SK-N-SH treated with all-trans-retinoic acid at 6 μM for 48 hours (cell line): ENCODE measurements around the gene PALLD.

ENCODE experiments used
- ATAC-seq: fragments of 200-7000 bp; cut with Tn5 transposase; 3 replicates; pipeline ENCODE4 v1.9.1; 2020; ENCODE audit warnings: mild to moderate bottlenecking, moderate library complexity
- ARNTL ChIP-seq: fragments of 450-650 bp; formaldehyde crosslinking; IDR thresholded peaks from 2 replicates; pipeline ENCODE4 v1.5.0; 2020; ENCODE audit warnings: low read depth, mild to moderate bottlenecking, moderate library complexity, borderline replicate concordance
- BACH2 ChIP-seq: fragments of 250-450 bp; sonication (Bioruptor Pico); IDR thresholded peaks from 2 replicates; pipeline ENCODE4 v1.9.0; 2021; ENCODE audit warnings: mild to moderate bottlenecking, borderline replicate concordance
- ESRRG ChIP-seq: fragments of 250-450 bp; sonication (Bioruptor Pico); IDR thresholded peaks from 2 replicates; pipeline ENCODE4 v1.6.1; 2021; ENCODE audit warnings: mild to moderate bottlenecking
- GLIS3 ChIP-seq: fragments of 250-450 bp; sonication (Bioruptor Pico); IDR thresholded peaks from 2 replicates; pipeline ENCODE4 v1.5.0; 2020; ENCODE audit warnings: mild to moderate bottlenecking, moderate library complexity
- ISL1 ChIP-seq: fragments of 250-450 bp; sonication (Bioruptor Pico); IDR thresholded peaks from 2 replicates; pipeline ENCODE4 v2.1.2; 2022; ENCODE audit warnings: mild to moderate bottlenecking, moderate library complexity
- PPARA ChIP-seq: fragments of 250-450 bp; sonication (Bioruptor Pico); IDR thresholded peaks from 2 replicates; pipeline ENCODE4 v1.5.0; 2020; ENCODE audit warnings: mild to moderate bottlenecking, borderline replicate concordance
- RARB ChIP-seq: fragments of 250-450 bp; sonication (Bioruptor Pico); IDR thresholded peaks from 2 replicates; pipeline ENCODE4 v1.8.0; 2021; ENCODE audit warnings: mild to moderate bottlenecking, moderate library complexity
- SNAI2 ChIP-seq: fragments of 250-450 bp; sonication (Bioruptor Pico); IDR thresholded peaks from 2 replicates; pipeline ENCODE4 v1.5.0; 2020; ENCODE audit warnings: mild to moderate bottlenecking, moderate library complexity
- TOX ChIP-seq: fragments of 250-450 bp; sonication (Bioruptor Pico); IDR thresholded peaks from 2 replicates; pipeline ENCODE4 v1.8.0; 2021; ENCODE audit warnings: mild to moderate bottlenecking, moderate library complexity, borderline replicate concordance
- ZFP3 ChIP-seq: fragments of 250-450 bp; sonication (Bioruptor Pico); IDR thresholded peaks from 2 replicates; pipeline ENCODE4 v1.5.0; 2020; ENCODE audit warnings: mild to moderate bottlenecking, moderate library complexity
- ZFP30 ChIP-seq: fragments of 450-650 bp; formaldehyde crosslinking; IDR thresholded peaks from 2 replicates; pipeline ENCODE4 v1.5.0; 2022; ENCODE audit warnings: mild to moderate bottlenecking, moderate library complexity
- ZNF565 ChIP-seq: fragments of 450-650 bp; formaldehyde crosslinking; conservative IDR thresholded peaks from 2 replicates; pipeline ENCODE4 v1.5.0; 2020; ENCODE audit warnings: low read depth, mild to moderate bottlenecking, moderate library complexity
- ZNF70 ChIP-seq: fragments of 450-650 bp; formaldehyde crosslinking; IDR thresholded peaks from 2 replicates; pipeline ENCODE4 v1.5.0; 2020; ENCODE audit warnings: mild to moderate bottlenecking, moderate library complexity
- ZNF8 ChIP-seq: fragments of 450-650 bp; formaldehyde crosslinking; IDR thresholded peaks from 2 replicates; pipeline ENCODE4 v1.5.0; 2020; ENCODE audit warnings: mild to moderate bottlenecking, moderate library complexity
- TF ChIP-seq, protein P1 (sequence below): fragments of 250-450 bp; sonication (Bioruptor Pico); IDR thresholded peaks from 2 replicates; pipeline ENCODE4 v1.8.0; 2020; ENCODE audit warnings: mild to moderate bottlenecking, moderate library complexity, borderline replicate concordance
- TF ChIP-seq, protein P2 (sequence below): fragments of 250-450 bp; sonication (Bioruptor Pico); IDR thresholded peaks from 2 replicates; pipeline ENCODE4 v1.5.1; 2020; ENCODE audit warnings: low read depth, mild to moderate bottlenecking, moderate library complexity
- TF ChIP-seq, protein P3 (sequence below): fragments of 250-450 bp; sonication (Bioruptor Pico); IDR thresholded peaks from 2 replicates; pipeline ENCODE4 v1.5.0; 2020; ENCODE audit warnings: mild to moderate bottlenecking, moderate library complexity
- TF ChIP-seq, protein P4 (sequence below): fragments of 250-450 bp; sonication (Bioruptor Pico); IDR thresholded peaks from 2 replicates; pipeline ENCODE4 v1.8.0; 2021; ENCODE audit warnings: low read depth, mild to moderate bottlenecking, moderate library complexity, borderline replicate concordance
- TF ChIP-seq, protein P5 (sequence below): fragments of 250-450 bp; sonication (Bioruptor Pico); IDR thresholded peaks from 2 replicates; pipeline ENCODE4 v1.5.1; 2021; ENCODE audit warnings: mild to moderate bottlenecking, moderate library complexity

PALLD gene

DNA sequence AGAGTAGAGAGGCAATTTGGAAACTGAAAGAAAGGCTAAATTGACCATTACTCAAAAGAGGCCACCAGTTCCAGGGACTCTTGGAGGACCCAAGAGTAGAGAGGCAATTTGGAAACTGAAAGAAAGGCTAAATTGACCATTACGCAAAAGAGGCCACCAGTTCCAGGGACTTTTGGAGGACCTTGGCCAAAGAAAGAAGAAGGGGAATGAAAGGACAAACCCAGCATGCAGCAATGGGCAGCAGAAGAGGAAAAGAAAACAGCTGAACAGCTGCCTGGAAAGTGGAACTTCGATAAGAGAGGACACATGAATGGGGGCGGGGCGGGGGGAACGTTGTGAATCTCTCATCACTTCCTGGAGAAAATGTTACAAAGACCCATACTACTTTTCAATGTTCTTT, 80.8 kb downstream of the PALLD start:
- ATAC-seq = no peak
- no peak for TF ChIP-seq ZFP3 (CRISPR knock-in tag)
- TF ChIP-seq, protein P1, sequence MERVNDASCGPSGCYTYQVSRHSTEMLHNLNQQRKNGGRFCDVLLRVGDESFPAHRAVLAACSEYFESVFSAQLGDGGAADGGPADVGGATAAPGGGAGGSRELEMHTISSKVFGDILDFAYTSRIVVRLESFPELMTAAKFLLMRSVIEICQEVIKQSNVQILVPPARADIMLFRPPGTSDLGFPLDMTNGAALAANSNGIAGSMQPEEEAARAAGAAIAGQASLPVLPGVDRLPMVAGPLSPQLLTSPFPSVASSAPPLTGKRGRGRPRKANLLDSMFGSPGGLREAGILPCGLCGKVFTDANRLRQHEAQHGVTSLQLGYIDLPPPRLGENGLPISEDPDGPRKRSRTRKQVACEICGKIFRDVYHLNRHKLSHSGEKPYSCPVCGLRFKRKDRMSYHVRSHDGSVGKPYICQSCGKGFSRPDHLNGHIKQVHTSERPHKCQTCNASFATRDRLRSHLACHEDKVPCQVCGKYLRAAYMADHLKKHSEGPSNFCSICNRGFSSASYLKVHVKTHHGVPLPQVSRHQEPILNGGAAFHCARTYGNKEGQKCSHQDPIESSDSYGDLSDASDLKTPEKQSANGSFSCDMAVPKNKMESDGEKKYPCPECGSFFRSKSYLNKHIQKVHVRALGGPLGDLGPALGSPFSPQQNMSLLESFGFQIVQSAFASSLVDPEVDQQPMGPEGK (CRISPR knock-in tag) = no peak
- no peak for TF ChIP-seq ZNF8 (CRISPR knock-in tag)
- no peak for TF ChIP-seq TOX
- no peak for TF ChIP-seq ISL1
- no peak for TF ChIP-seq SNAI2 (CRISPR knock-in tag)
- TF ChIP-seq, protein P2, sequence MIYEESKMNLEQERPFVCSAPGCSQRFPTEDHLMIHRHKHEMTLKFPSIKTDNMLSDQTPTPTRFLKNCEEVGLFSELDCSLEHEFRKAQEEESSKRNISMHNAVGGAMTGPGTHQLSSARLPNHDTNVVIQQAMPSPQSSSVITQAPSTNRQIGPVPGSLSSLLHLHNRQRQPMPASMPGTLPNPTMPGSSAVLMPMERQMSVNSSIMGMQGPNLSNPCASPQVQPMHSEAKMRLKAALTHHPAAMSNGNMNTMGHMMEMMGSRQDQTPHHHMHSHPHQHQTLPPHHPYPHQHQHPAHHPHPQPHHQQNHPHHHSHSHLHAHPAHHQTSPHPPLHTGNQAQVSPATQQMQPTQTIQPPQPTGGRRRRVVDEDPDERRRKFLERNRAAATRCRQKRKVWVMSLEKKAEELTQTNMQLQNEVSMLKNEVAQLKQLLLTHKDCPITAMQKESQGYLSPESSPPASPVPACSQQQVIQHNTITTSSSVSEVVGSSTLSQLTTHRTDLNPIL = no peak
- TF ChIP-seq ARNTL (CRISPR knock-in tag) = no peak
- TF ChIP-seq, protein P3, sequence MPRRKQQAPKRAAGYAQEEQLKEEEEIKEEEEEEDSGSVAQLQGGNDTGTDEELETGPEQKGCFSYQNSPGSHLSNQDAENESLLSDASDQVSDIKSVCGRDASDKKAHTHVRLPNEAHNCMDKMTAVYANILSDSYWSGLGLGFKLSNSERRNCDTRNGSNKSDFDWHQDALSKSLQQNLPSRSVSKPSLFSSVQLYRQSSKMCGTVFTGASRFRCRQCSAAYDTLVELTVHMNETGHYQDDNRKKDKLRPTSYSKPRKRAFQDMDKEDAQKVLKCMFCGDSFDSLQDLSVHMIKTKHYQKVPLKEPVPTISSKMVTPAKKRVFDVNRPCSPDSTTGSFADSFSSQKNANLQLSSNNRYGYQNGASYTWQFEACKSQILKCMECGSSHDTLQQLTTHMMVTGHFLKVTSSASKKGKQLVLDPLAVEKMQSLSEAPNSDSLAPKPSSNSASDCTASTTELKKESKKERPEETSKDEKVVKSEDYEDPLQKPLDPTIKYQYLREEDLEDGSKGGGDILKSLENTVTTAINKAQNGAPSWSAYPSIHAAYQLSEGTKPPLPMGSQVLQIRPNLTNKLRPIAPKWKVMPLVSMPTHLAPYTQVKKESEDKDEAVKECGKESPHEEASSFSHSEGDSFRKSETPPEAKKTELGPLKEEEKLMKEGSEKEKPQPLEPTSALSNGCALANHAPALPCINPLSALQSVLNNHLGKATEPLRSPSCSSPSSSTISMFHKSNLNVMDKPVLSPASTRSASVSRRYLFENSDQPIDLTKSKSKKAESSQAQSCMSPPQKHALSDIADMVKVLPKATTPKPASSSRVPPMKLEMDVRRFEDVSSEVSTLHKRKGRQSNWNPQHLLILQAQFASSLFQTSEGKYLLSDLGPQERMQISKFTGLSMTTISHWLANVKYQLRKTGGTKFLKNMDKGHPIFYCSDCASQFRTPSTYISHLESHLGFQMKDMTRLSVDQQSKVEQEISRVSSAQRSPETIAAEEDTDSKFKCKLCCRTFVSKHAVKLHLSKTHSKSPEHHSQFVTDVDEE = no peak

DNA sequence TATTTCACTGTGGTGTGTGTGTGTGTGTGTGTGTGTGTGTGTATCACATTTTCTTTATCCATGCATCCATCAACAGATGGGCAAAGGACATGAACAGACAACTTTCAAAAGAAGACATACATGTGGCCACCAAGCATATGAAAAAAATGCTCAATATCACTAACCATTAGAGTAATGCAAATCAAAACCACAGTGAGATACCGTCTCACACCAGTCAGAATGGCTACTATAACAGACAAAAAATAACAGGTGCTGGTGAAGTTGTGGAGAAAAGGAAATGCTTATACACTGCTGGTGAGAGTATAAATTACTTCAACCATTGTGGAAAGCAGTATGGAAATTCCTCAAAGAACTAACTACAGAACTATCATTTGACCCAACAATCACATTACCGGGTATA, 83.4 kb downstream of the PALLD start:
- no peak for ATAC-seq
- TF ChIP-seq BACH2 (CRISPR knock-in tag) (no peak), GLIS3 (CRISPR knock-in tag) (no peak), ESRRG (CRISPR knock-in tag) (no peak), ARNTL (CRISPR knock-in tag) (no peak), PPARA (CRISPR knock-in tag) (no peak), ZNF565 (CRISPR knock-in tag) (no peak), ZFP3 (CRISPR knock-in tag) (no peak), ZNF70 (CRISPR knock-in tag) (no peak), RARB (no peak), ZFP30 (CRISPR knock-in tag) (no peak)
- TF ChIP-seq, protein P3 = no peak
- TF ChIP-seq, protein P4, sequence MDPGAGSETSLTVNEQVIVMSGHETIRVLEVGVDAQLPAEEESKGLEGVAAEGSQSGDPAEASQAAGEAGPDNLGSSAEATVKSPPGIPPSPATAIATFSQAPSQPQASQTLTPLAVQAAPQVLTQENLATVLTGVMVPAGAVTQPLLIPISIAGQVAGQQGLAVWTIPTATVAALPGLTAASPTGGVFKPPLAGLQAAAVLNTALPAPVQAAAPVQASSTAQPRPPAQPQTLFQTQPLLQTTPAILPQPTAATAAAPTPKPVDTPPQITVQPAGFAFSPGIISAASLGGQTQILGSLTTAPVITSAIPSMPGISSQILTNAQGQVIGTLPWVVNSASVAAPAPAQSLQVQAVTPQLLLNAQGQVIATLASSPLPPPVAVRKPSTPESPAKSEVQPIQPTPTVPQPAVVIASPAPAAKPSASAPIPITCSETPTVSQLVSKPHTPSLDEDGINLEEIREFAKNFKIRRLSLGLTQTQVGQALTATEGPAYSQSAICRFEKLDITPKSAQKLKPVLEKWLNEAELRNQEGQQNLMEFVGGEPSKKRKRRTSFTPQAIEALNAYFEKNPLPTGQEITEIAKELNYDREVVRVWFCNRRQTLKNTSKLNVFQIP = no peak
- TF ChIP-seq, protein P2 = no peak
- TF ChIP-seq, protein P1 (CRISPR knock-in tag) = no peak
- TF ChIP-seq, protein P5, sequence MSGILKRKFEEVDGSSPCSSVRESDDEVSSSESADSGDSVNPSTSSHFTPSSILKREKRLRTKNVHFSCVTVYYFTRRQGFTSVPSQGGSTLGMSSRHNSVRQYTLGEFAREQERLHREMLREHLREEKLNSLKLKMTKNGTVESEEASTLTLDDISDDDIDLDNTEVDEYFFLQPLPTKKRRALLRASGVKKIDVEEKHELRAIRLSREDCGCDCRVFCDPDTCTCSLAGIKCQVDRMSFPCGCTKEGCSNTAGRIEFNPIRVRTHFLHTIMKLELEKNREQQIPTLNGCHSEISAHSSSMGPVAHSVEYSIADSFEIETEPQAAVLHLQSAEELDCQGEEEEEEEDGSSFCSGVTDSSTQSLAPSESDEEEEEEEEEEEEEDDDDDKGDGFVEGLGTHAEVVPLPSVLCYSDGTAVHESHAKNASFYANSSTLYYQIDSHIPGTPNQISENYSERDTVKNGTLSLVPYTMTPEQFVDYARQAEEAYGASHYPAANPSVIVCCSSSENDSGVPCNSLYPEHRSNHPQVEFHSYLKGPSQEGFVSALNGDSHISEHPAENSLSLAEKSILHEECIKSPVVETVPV = no peak
